Neuronal stem cell (in vitro differentiated cells): ENCODE measurements around the gene OSTN.

Experiments
- DNase-seq: peaks from one replicate; pipeline ENCODE4 v3.0.0-alpha.2; 2013; ENCODE audit warnings: low spot score
- H2AFZ ChIP-seq: one replicate; pipeline ENCODE4 v1.6.1; 2013; ENCODE audit warnings: mild to moderate bottlenecking, low read length, inconsistent platforms
- H2AK5ac ChIP-seq: 2 replicates; pipeline ENCODE4 v1.6.1; 2013; ENCODE audit warnings: low read depth, mild to moderate bottlenecking, inconsistent platforms, low read length, moderate library complexity, mixed read lengths
- H2BK120ac ChIP-seq: 2 replicates; pipeline ENCODE4 v1.6.1; 2013; ENCODE audit warnings: low read depth, mild to moderate bottlenecking, inconsistent platforms, low read length, moderate library complexity, mixed read lengths
- H2BK12ac ChIP-seq: one replicate; pipeline ENCODE4 v1.6.1; 2013; ENCODE audit warnings: low read length, inconsistent platforms
- H2BK15ac ChIP-seq: 2 replicates; pipeline ENCODE4 v1.6.1; 2013; ENCODE audit warnings: mild to moderate bottlenecking, low read length, inconsistent platforms, mixed read lengths
- H2BK5ac ChIP-seq: one replicate; pipeline ENCODE4 v1.6.1; 2013; ENCODE audit warnings: inconsistent platforms, mild to moderate bottlenecking, low read length, moderate library complexity
- H3K14ac ChIP-seq: one replicate; pipeline ENCODE4 v1.6.1; 2013; ENCODE audit warnings: low read length, inconsistent platforms
- H3K18ac ChIP-seq: 2 replicates; pipeline ENCODE4 v1.6.1; 2013; ENCODE audit warnings: low read length, inconsistent platforms
- H3K23ac ChIP-seq: 2 replicates; pipeline ENCODE4 v1.6.1; 2013; ENCODE audit warnings: low read depth, mild to moderate bottlenecking, mixed read lengths, low read length, inconsistent platforms; ENCODE audit not compliant: poor library complexity
- H3K27ac ChIP-seq: replicated peaks from 3 replicates; pipeline ENCODE4 v1.5.1; 2013; ENCODE audit warnings: low read length, inconsistent platforms
- H3K27me3 ChIP-seq, 3 experiments: 2 replicates each; pipeline ENCODE4 v1.6.1; 2013; ENCODE audit warnings: low read length in 3 of 3, mild to moderate bottlenecking in 2 of 3, inconsistent platforms in 1 of 3, low read depth in 1 of 3, mixed read lengths in 1 of 3, moderate library complexity in 1 of 3; ENCODE audit not compliant: control insufficient read depth in 3 of 3, insufficient read depth in 3 of 3
- H3K36me3 ChIP-seq, 2 donors: replicated peaks in 1 of 2; 2 replicates each; pipeline ENCODE4 v1.6.1; 2013; ENCODE audit warnings: low read length in 2 of 2; ENCODE audit not compliant: control insufficient read depth in 2 of 2, insufficient read depth in 2 of 2
- H3K4ac ChIP-seq: 2 replicates; pipeline ENCODE4 v1.6.1; 2013; ENCODE audit warnings: inconsistent platforms, mild to moderate bottlenecking, low read length, moderate library complexity
- H3K4me1 ChIP-seq, 2 donors: 1 replicate in 1 of 2; 2 replicates in 1 of 2; pipeline ENCODE4 v1.6.1; 2013; ENCODE audit warnings: low read length in 2 of 2, low read depth in 1 of 2; ENCODE audit not compliant: control insufficient read depth in 2 of 2, insufficient read depth in 1 of 2
- H3K4me2 ChIP-seq: one replicate; pipeline ENCODE4 v1.6.1; 2013; ENCODE audit warnings: mild to moderate bottlenecking, low read length, inconsistent platforms; ENCODE audit not compliant: insufficient read depth, poor library complexity, severe bottlenecking
- H3K4me3 ChIP-seq, 2 donors: 2 replicates each; pipeline ENCODE4 v1.5.1; 2013; ENCODE audit warnings: low read length in 2 of 2, mild to moderate bottlenecking in 2 of 2, inconsistent platforms in 1 of 2, moderate library complexity in 1 of 2
- H3K79me1 ChIP-seq: one replicate; pipeline ENCODE4 v1.6.1; 2013; ENCODE audit warnings: low read depth, mild to moderate bottlenecking, inconsistent platforms, low read length, moderate library complexity
- H3K9ac ChIP-seq: one replicate; pipeline ENCODE4 v1.6.1; 2013; ENCODE audit warnings: mild to moderate bottlenecking, low read depth, low read length, inconsistent platforms; ENCODE audit not compliant: poor library complexity
- H3K9me3 ChIP-seq, 2 donors: replicated peaks in 1 of 2; 2 replicates each; pipeline versions ENCODE3 to v1.6.1; 2013; ENCODE audit warnings: low read length in 2 of 2, mild to moderate bottlenecking in 2 of 2, inconsistent platforms in 1 of 2, low read depth in 1 of 2, mixed read lengths in 1 of 2, moderate library complexity in 1 of 2; ENCODE audit not compliant: control insufficient read depth in 2 of 2, insufficient read depth in 1 of 2
- H4K8ac ChIP-seq: one replicate; pipeline ENCODE4 v1.6.1; 2013; ENCODE audit warnings: low read depth, mild to moderate bottlenecking, inconsistent platforms, low read length, moderate library complexity
- H4K91ac ChIP-seq: one replicate; pipeline ENCODE4 v1.6.1; 2013; ENCODE audit warnings: low read length, low read depth, mild to moderate bottlenecking, inconsistent platforms; ENCODE audit not compliant: poor library complexity
- WGBS, 2 donors: extraction: QIAGEN DNeasy Blood & Tissue Kit; methylation state at CpG; one replicate each; pipeline ENCODE4 v1.1.7; 2013; ENCODE audit warnings: missing lambda C conversion rate in 2 of 2, mixed read lengths in 1 of 2; ENCODE audit not compliant: insufficient read length in 2 of 2, insufficient replicate concordance in 1 of 2; ENCODE audit errors: extremely low coverage in 2 of 2; 5-methylcytosine and 5-hydroxymethylcytosine counted together

The OSTN gene

DNA sequence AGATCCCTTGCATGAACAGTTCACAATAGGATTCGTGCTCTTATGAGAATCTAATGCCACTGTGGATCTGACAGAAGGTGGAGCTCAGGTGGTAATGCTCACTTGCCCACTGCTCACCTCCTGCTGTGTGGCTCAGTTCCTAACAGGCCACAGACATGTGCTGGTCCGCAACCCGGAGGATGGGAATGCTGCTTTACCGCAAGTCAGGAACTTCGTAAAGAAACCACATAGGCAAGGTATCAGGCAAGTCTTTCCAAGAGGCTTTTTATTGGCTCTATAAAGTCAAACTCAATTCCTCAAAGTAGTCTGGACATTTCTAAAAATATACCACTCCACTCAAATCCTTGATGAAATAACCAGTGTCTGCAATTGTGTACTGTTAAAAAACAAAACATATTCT lies 56.1 kb downstream of the OSTN start:
- DNase-seq: no peak
- Histone ChIP-seq H3K79me1 (no peaks in the 10 kb centered on the region), H3K36me3 (no peaks in the 10 kb centered on the region), H3K9me3 (no peaks in the 10 kb centered on the region), H2AK5ac (no peak overlapping the region), H2BK5ac (no peak overlapping the region), H3K9ac (no peak overlapping the region), H3K4me1 (no peaks in the 10 kb centered on the region), H2AFZ (no peak overlapping the region), H2BK15ac (no peak overlapping the region), H3K14ac (no peak overlapping the region), H3K18ac (no peak overlapping the region), H3K23ac (no peak overlapping the region), H2BK12ac (no peak overlapping the region), H4K91ac (no peak overlapping the region), H3K4me3 (no peak overlapping the region), H4K8ac (no peak overlapping the region), H3K27me3 (no peaks in the 10 kb centered on the region), H2BK120ac (no peak overlapping the region), H3K4ac (no peak overlapping the region), H3K27ac (no peak overlapping the region), H3K4me2 (no peak overlapping the region)
- no CpG with 5 or more reads among the region's 5 CpGs for WGBS, 2 donors

DNA sequence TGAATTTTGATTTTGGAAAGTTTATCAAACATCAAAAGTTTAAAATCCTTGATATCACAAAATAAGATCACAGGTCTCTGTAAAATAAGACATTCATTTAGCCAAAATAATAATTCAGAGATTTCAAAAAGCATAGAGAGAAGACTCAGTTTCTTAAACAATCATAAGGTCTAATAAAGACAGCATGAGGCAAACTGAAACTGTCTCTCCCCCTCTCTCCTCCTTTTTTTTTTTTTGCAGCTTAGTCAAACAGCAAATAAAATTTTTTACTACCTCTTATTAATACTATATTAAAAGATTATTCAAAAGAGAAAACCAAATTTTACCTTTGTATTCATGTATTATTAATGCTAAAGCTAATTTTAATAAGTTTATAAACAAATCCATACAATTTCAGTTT lies 57.4 kb downstream of the OSTN start:
- Histone ChIP-seq H2BK120ac (no peak overlapping the region), H2BK12ac (no peak overlapping the region), H3K14ac (no peak overlapping the region), H4K91ac (no peak overlapping the region), H3K36me3 (no peaks in the 10 kb centered on the region), H3K4me2 (no peak overlapping the region), H3K9me3 (no peaks in the 10 kb centered on the region), H2BK15ac (no peak overlapping the region), H2BK5ac (no peak overlapping the region), H3K18ac (no peak overlapping the region), H4K8ac (no peak overlapping the region), H3K4me1 (peaks cover 0 to 3% of the 10 kb centered on the region in 2 donors), H3K4ac (no peak overlapping the region), H3K27me3 (no peaks in the 10 kb centered on the region), H3K79me1 (no peaks in the 10 kb centered on the region), H2AK5ac (no peak overlapping the region), H3K4me3 (no peak overlapping the region), H3K23ac (no peak overlapping the region), H3K9ac (no peak overlapping the region), H2AFZ (no peak overlapping the region), H3K27ac (no peak overlapping the region)
- no peak for DNase-seq

DNA sequence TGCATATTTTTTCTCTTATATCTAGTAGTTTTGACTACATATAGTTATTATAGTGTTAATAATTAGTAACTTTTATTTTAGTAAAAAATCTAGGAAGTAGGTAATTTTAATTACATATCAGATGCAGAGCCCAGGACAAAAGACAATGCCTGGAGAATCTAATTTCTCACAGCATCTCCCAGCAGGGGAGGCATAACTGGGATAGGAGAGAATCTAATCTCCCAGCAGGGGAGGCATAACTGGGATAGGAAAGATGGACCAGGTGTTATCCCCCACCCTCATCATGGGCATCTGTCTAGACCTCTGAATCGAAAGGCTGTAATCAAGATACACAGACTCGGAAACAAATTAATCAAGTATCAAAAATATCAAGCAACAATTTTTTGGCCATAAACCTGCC lies 58.2 kb downstream of the OSTN start:
- Histone ChIP-seq H3K79me1 (no peaks in the 10 kb centered on the region), H4K8ac (no peak overlapping the region), H3K4me3 (no peak overlapping the region), H3K36me3 (no peaks in the 10 kb centered on the region), H3K18ac (no peak overlapping the region), H3K9me3 (no peaks in the 10 kb centered on the region), H2AK5ac (no peak overlapping the region), H2BK120ac (no peak overlapping the region), H2AFZ (no peak overlapping the region), H3K14ac (no peak overlapping the region), H2BK12ac (no peak overlapping the region), H3K4me2 (no peak overlapping the region), H4K91ac (no peak overlapping the region), H3K9ac (no peak overlapping the region), H3K4ac (no peak overlapping the region), H3K23ac (no peak overlapping the region), H3K27me3 (no peaks in the 10 kb centered on the region), H3K4me1 (peaks cover 0 to 3% of the 10 kb centered on the region in 2 donors), H3K27ac (no peak overlapping the region), H2BK15ac (no peak overlapping the region), H2BK5ac (no peak overlapping the region)
- DNase-seq: no peak
- WGBS, 2 donors: no CpG with 5 or more reads among the region's 2 CpGs

DNA sequence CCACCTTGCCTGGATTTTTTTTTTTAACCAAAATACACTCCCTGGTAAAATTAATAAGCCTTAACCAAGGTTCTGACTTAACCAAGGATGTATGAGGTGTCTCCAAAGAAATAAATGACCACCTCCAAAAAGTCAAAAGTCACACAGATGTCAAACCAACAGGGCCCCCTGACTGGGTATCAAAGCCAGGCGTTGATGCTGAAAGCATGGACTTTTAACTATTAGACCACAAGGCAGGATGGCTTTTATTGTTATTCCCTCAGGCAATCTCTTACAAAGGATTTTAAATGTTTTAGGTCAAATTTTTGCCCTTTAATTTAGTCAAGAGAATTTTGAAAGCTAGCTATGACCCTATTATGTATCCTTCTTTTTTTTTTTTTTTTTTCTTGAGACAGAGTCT lies 60.4 kb downstream of the OSTN start:
- Histone ChIP-seq H3K27ac (no peak overlapping the region), H3K9me3 (no peaks in the 10 kb centered on the region), H4K91ac (no peak overlapping the region), H3K4me2 (no peak overlapping the region), H3K18ac (no peak overlapping the region), H2BK5ac (no peak overlapping the region), H3K9ac (no peak overlapping the region), H2BK15ac (no peak overlapping the region), H3K23ac (no peak overlapping the region), H3K79me1 (no peaks in the 10 kb centered on the region), H2AFZ (no peak overlapping the region), H3K4me1 (peaks cover 0 to 3% of the 10 kb centered on the region in 2 donors), H3K27me3 (no peaks in the 10 kb centered on the region), H4K8ac (no peak overlapping the region), H2BK120ac (no peak overlapping the region), H2AK5ac (no peak overlapping the region), H2BK12ac (no peak overlapping the region), H3K36me3 (no peaks in the 10 kb centered on the region), H3K4ac (no peak overlapping the region), H3K14ac (no peak overlapping the region), H3K4me3 (no peak overlapping the region)
- no CpG with 5 or more reads among the region's 1 CpG for WGBS, 2 donors
- no peak for DNase-seq
